ENCODE measurements around the gene PAK6. TPM values are rescaled to one million over a fixed set of nuclear protein-coding genes. Genes with fewer than 3 reads are reported as not detected.

The PAK6 gene
- total RNA-seq, 2 donors from 2014 or later: 7.7 to 9.1 TPM

DNA sequence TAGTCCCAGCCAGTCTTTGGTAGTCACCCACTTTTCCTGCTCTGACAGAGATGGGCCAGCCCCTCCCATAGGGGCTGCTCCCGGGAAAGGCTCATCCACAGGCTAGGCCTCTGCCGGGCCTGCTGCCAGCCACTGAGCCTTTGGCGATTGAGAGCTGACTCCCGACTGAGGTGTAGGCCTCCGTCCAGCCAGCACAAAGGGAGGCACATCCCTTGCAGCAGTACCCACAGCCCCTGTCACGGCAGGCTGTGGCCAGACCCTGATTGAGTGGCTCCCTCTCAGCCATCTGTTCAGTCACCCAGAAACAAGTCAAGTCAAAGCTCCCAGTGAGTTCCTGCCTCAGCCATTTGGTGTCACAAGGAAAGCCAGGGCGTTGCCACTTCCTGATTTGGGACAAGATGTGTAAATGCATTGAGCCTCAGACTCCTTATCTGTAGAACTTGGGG, 6.2 kb upstream of the PAK6 start:
- TF ChIP-seq, protein P1, sequence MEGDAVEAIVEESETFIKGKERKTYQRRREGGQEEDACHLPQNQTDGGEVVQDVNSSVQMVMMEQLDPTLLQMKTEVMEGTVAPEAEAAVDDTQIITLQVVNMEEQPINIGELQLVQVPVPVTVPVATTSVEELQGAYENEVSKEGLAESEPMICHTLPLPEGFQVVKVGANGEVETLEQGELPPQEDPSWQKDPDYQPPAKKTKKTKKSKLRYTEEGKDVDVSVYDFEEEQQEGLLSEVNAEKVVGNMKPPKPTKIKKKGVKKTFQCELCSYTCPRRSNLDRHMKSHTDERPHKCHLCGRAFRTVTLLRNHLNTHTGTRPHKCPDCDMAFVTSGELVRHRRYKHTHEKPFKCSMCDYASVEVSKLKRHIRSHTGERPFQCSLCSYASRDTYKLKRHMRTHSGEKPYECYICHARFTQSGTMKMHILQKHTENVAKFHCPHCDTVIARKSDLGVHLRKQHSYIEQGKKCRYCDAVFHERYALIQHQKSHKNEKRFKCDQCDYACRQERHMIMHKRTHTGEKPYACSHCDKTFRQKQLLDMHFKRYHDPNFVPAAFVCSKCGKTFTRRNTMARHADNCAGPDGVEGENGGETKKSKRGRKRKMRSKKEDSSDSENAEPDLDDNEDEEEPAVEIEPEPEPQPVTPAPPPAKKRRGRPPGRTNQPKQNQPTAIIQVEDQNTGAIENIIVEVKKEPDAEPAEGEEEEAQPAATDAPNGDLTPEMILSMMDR (conservative IDR thresholded peaks at IDR 0.05): no peak
- no peak overlapping the region for H3K4me3 Mint-ChIP-seq
- Histone ChIP-seq H3K4me3 (ENCODE audit: low read length) (no peak overlapping the region), H3K36me3 (ENCODE audit: control insufficient read depth, insufficient read depth, low read length) (peaks cover 33% of the 10 kb centered on the region), H3K27me3 (ENCODE audit: control insufficient read depth, insufficient read depth, low read length, poor library complexity, severe bottlenecking) (no peaks in the 10 kb centered on the region), H3K9me3 (ENCODE audit: control insufficient read depth, low read length) (no peaks in the 10 kb centered on the region), H3K4me1 (ENCODE audit: control insufficient read depth, insufficient read depth, low read length) (peaks cover 3% of the 10 kb centered on the region), H3K27ac (ENCODE audit: low read depth, low read length) (peak overlapping the region; percentile 13), H3K9ac (ENCODE audit: extremely low read depth, low read length, poor library complexity, severe bottlenecking) (no peak overlapping the region)
- H3K36me3 Mint-ChIP-seq (ENCODE audit: low read depth): peaks cover 15% of the 10 kb centered on the region
- WGBS, 2 experiments (ENCODE audit: insufficient coverage in 1 of 2, insufficient read length in 1 of 2): 93 to 94% methylated on average over 6 to 7 of the region's 7 CpGs
- no peak overlapping the region for H3K27ac Mint-ChIP-seq
- DNase-seq: peak; percentile 46
- H3K9me3 Mint-ChIP-seq: no peaks in the 10 kb centered on the region
- H3K4me1 Mint-ChIP-seq: peaks cover 9% of the 10 kb centered on the region
- peaks cover 7% of the 10 kb centered on the region for H3K27me3 Mint-ChIP-seq (ENCODE audit: insufficient read depth)

DNA sequence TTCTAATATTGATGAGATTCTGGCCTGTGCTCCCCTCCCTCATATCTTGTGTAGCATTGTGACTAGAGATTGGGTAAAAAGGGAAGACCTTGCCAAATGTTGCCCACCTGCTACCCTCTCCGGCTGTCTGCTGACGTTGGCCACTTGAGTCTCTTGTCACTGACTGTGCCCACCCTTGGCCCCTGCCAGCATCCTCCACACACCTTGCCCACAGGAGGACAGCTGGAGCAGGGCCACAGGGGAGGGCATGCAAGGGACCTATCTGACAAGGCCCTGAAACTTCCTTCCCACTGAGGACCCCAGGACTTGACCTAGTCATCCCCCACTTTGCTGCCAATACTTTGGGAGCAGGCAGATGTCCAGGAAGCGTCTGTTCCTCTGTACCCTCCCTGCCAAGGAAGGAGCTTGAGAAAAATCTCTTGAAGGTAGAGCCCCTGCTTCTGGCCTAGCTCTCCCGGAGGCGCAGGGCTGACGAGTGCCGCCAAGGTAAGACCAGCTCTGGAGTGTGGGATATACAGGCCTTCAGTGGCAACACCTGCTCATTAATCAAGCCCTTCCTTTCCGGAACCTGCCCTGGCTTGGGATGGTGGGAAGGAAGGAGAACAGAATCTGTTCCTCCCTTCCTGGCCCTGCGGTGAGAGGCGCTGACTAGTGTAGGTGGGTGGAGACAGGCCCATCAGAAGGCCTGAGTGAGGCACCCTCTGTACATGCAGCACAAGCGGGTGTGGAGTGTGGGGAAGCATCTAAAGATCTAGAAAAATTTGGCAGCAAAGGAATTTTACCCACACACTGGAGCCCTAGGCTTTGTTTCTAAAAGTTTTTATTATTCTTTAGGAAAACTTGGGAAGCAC, 4.9 kb upstream of the PAK6 start:
- Histone ChIP-seq H3K4me1 (ENCODE audit: control insufficient read depth, insufficient read depth, low read length) (peaks cover 3% of the 10 kb centered on the region), H3K36me3 (ENCODE audit: control insufficient read depth, insufficient read depth, low read length) (peaks cover 22% of the 10 kb centered on the region), H3K9ac (ENCODE audit: extremely low read depth, low read length, poor library complexity, severe bottlenecking) (no peak overlapping the region), H3K4me3 (ENCODE audit: low read length) (no peak overlapping the region), H3K27me3 (ENCODE audit: control insufficient read depth, insufficient read depth, low read length, poor library complexity, severe bottlenecking) (peaks cover 12% of the 10 kb centered on the region), H3K27ac (ENCODE audit: low read depth, low read length) (no peak overlapping the region), H3K9me3 (ENCODE audit: control insufficient read depth, low read length) (no peaks in the 10 kb centered on the region)
- Mint-ChIP-seq H3K4me3 (no peak overlapping the region), H3K4me1 (peaks cover 11% of the 10 kb centered on the region), H3K36me3 (ENCODE audit: low read depth) (peaks cover 8% of the 10 kb centered on the region), H3K27me3 (ENCODE audit: insufficient read depth) (peaks cover 19% of the 10 kb centered on the region), H3K9me3 (no peaks in the 10 kb centered on the region), H3K27ac (peak overlapping the region; percentile 64)
- TF ChIP-seq, protein P1 (conservative IDR thresholded peaks at IDR 0.05): no peak
- WGBS, 2 experiments (ENCODE audit: insufficient coverage in 1 of 2, insufficient read length in 1 of 2): 91 to 93% methylated on average over 4 to 10 of the region's 11 CpGs
- peak; percentile 52 for DNase-seq

DNA sequence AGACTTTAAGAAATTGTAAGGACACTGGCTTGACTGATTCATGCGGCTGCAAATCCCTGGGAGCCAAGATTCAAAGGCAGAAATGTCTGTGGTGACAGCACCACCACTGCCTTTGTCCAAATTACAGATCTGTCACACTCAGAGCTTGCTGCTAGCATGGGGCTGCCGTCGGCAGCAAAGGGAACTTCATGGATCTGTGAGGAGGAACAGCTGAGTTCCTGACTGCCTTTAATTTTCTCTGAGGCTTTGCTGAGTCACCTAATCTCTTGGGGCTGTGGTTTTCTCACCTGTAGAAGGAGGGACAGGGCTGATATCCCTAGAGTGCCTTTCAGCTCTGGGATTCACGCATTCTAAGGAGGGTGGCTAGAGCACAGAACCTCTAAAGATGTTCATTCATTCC, 4.1 kb upstream of the PAK6 start:
- H3K27ac ChIP-seq (ENCODE audit: low read depth, low read length): peak overlapping the region; percentile 61
- peaks cover 4% of the 10 kb centered on the region for H3K36me3 Mint-ChIP-seq (ENCODE audit: low read depth)

More for the DNA sequence above, 4.1 kb upstream of the PAK6 start:
- 77 to 94% methylated on average over 2 to 4 of the region's 4 CpGs for WGBS, 2 experiments (ENCODE audit: insufficient coverage in 1 of 2, insufficient read length in 1 of 2)
- Mint-ChIP-seq H3K4me3 (no peak overlapping the region), H3K27me3 (ENCODE audit: insufficient read depth) (peaks cover 25% of the 10 kb centered on the region), H3K4me1 (peaks cover 16% of the 10 kb centered on the region), H3K9me3 (no peaks in the 10 kb centered on the region), H3K27ac (peak overlapping the region; percentile 86)
- TF ChIP-seq, protein P1 (conservative IDR thresholded peaks at IDR 0.05): no peak
- Histone ChIP-seq H3K9ac (ENCODE audit: extremely low read depth, low read length, poor library complexity, severe bottlenecking) (no peak overlapping the region), H3K36me3 (ENCODE audit: control insufficient read depth, insufficient read depth, low read length) (peaks cover 15% of the 10 kb centered on the region), H3K4me3 (ENCODE audit: low read length) (no peak overlapping the region), H3K4me1 (ENCODE audit: control insufficient read depth, insufficient read depth, low read length) (peaks cover 3% of the 10 kb centered on the region), H3K27me3 (ENCODE audit: control insufficient read depth, insufficient read depth, low read length, poor library complexity, severe bottlenecking) (peaks cover 16% of the 10 kb centered on the region), H3K9me3 (ENCODE audit: control insufficient read depth, low read length) (no peaks in the 10 kb centered on the region)
- DNase-seq: peak; percentile 70
